Measurements from ENCODE around the gene HIGD2A.

The HIGD2A gene

GRCh38 chr5:176394096-176394495 lies 5.5 kb downstream of the HIGD2A start:
- Histone ChIP-seq H3K4me3 (ENCODE audit: control insufficient read depth in 1 of 7, extremely low read depth in 1 of 7, insufficient read depth in 4 of 7, low read depth in 2 of 7, low read length in 6 of 7) (no peak overlapping the region), H3K9me3 (ENCODE audit: control extremely low read depth in 1 of 5, control insufficient read depth in 4 of 5, insufficient read depth in 2 of 5, low read depth in 1 of 5, low read length in 4 of 5) (no peaks in the 10 kb centered on the region), H3K27ac (ENCODE audit: insufficient read depth in 1 of 2, low read depth in 1 of 2, low read length in 2 of 2, poor library complexity in 1 of 2, severe bottlenecking in 2 of 2) (no peak overlapping the region), H3K4me1 (ENCODE audit: control extremely low read depth in 1 of 4, control insufficient read depth in 4 of 4, insufficient read depth in 4 of 4, low read length in 3 of 4) (peaks cover 0 to 27% (median 6%) of the 10 kb centered on the region in 4 experiments), H3K36me3 (ENCODE audit: control insufficient read depth in 4 of 4, insufficient read depth in 4 of 4, low read length in 3 of 4) (peaks cover 3 to 36% (median 15%) of the 10 kb centered on the region in 4 experiments), H3K27me3 (replicated peaks in 2 of 5; ENCODE audit: control insufficient read depth in 4 of 5, insufficient read depth in 5 of 5, low read length in 4 of 5) (no peaks in the 10 kb centered on the region)
- no peak for DNase-seq
- WGBS (ENCODE audit: insufficient coverage) = 98% methylated on average over 9 of the region's 9 CpGs
- ChIA-PET POLR2A (no interaction called here), CTCF (interaction anchor here (0.9 kb wide), 1 partner anchor 10 kb away, joined by 3 read pairs; no protein-coding TSS in a partner anchor)

- POLR2A ChIA-PET = interaction anchor here (0.6 kb wide), 1 partner anchor 577 kb away, joined by 3 read pairs; no protein-coding TSS in a partner anchor
- CTCF ChIA-PET = interaction anchor here (1.3 kb wide), 1 partner anchor 15 kb away, joined by 3 read pairs; no protein-coding TSS in a partner anchor
- Histone ChIP-seq H3K9me3 (ENCODE audit: control extremely low read depth in 1 of 5, control insufficient read depth in 4 of 5, insufficient read depth in 2 of 5, low read depth in 1 of 5, low read length in 4 of 5) (no peaks in the 10 kb centered on the region), H3K4me3 (ENCODE audit: control insufficient read depth in 1 of 7, extremely low read depth in 1 of 7, insufficient read depth in 4 of 7, low read depth in 2 of 7, low read length in 6 of 7) (no peak overlapping the region), H3K4me1 (ENCODE audit: control extremely low read depth in 1 of 4, control insufficient read depth in 4 of 4, insufficient read depth in 4 of 4, low read length in 3 of 4) (peaks cover 0 to 21% (median 0%) of the 10 kb centered on the region in 4 experiments), H3K36me3 (ENCODE audit: control insufficient read depth in 4 of 4, insufficient read depth in 4 of 4, low read length in 3 of 4) (peaks cover 3 to 36% (median 15%) of the 10 kb centered on the region in 4 experiments), H3K27ac (ENCODE audit: insufficient read depth in 1 of 2, low read depth in 1 of 2, low read length in 2 of 2, poor library complexity in 1 of 2, severe bottlenecking in 2 of 2) (no peak overlapping the region), H3K27me3 (replicated peaks in 2 of 5; ENCODE audit: control insufficient read depth in 4 of 5, insufficient read depth in 5 of 5, low read length in 4 of 5) (no peaks in the 10 kb centered on the region)
- no peak for DNase-seq
- 97% methylated on average over 5 of the region's 11 CpGs for WGBS (ENCODE audit: insufficient coverage)
Measured at GRCh38 chr5:176394881-176395675, 6.5 kb downstream of the HIGD2A start.

- DNase-seq = no peak
- Histone ChIP-seq H3K4me3 (ENCODE audit: control insufficient read depth in 1 of 7, extremely low read depth in 1 of 7, insufficient read depth in 4 of 7, low read depth in 2 of 7, low read length in 6 of 7) (no peak overlapping the region), H3K27ac (ENCODE audit: insufficient read depth in 1 of 2, low read depth in 1 of 2, low read length in 2 of 2, poor library complexity in 1 of 2, severe bottlenecking in 2 of 2) (peak overlapping the region in 1 of 2 experiments; percentile 66), H3K27me3 (replicated peaks in 2 of 5; ENCODE audit: control insufficient read depth in 4 of 5, insufficient read depth in 5 of 5, low read length in 4 of 5) (no peaks in the 10 kb centered on the region), H3K36me3 (ENCODE audit: control insufficient read depth in 4 of 4, insufficient read depth in 4 of 4, low read length in 3 of 4) (peaks cover 0 to 29% (median 13%) of the 10 kb centered on the region in 4 experiments), H3K4me1 (ENCODE audit: control extremely low read depth in 1 of 4, control insufficient read depth in 4 of 4, insufficient read depth in 4 of 4, low read length in 3 of 4) (peaks cover 0 to 16% (median 0%) of the 10 kb centered on the region in 4 experiments), H3K9me3 (ENCODE audit: control extremely low read depth in 1 of 5, control insufficient read depth in 4 of 5, insufficient read depth in 2 of 5, low read depth in 1 of 5, low read length in 4 of 5) (no peaks in the 10 kb centered on the region)
- ChIA-PET CTCF (no interaction called here), POLR2A (no interaction called here)
- 100% methylated on average over 3 of the region's 6 CpGs for WGBS (ENCODE audit: insufficient coverage)
Measured at GRCh38 chr5:176396330-176396729, 7.8 kb downstream of the HIGD2A start.

- Histone ChIP-seq H3K4me1 (ENCODE audit: control extremely low read depth in 1 of 4, control insufficient read depth in 4 of 4, insufficient read depth in 4 of 4, low read length in 3 of 4) (peaks cover 0 to under 1% (median 0%) of the 10 kb centered on the region in 4 experiments), H3K27ac (ENCODE audit: insufficient read depth in 1 of 2, low read depth in 1 of 2, low read length in 2 of 2, poor library complexity in 1 of 2, severe bottlenecking in 2 of 2) (no peak overlapping the region), H3K27me3 (replicated peaks in 2 of 5; ENCODE audit: control insufficient read depth in 4 of 5, insufficient read depth in 5 of 5, low read length in 4 of 5) (no peaks in the 10 kb centered on the region), H3K9me3 (ENCODE audit: control extremely low read depth in 1 of 5, control insufficient read depth in 4 of 5, insufficient read depth in 2 of 5, low read depth in 1 of 5, low read length in 4 of 5) (no peaks in the 10 kb centered on the region), H3K4me3 (ENCODE audit: control insufficient read depth in 1 of 7, extremely low read depth in 1 of 7, insufficient read depth in 4 of 7, low read depth in 2 of 7, low read length in 6 of 7) (no peak overlapping the region), H3K36me3 (ENCODE audit: control insufficient read depth in 4 of 4, insufficient read depth in 4 of 4, low read length in 3 of 4) (peaks cover 0 to 19% (median 9%) of the 10 kb centered on the region in 4 experiments)
- 93% methylated on average over 11 of the region's 18 CpGs for WGBS (ENCODE audit: insufficient coverage)
- ChIA-PET POLR2A (no interaction called here), CTCF (interaction anchor here (1.7 kb wide), 1 partner anchor 10 kb away, joined by 3 read pairs; no protein-coding TSS in a partner anchor)
- no peak for DNase-seq
Measured at GRCh38 chr5:176397736-176398420, 9.3 kb downstream of the HIGD2A start.

GRCh38 chr5:176400382-176401156 lies 12.0 kb downstream of the HIGD2A start:
- DNase-seq = no peak
- H3K9me3 ChIP-seq (ENCODE audit: control extremely low read depth in 1 of 5, control insufficient read depth in 4 of 5, insufficient read depth in 2 of 5, low read depth in 1 of 5, low read length in 4 of 5) = no peaks in the 10 kb centered on the region
- H3K4me3 ChIP-seq (ENCODE audit: control insufficient read depth in 1 of 7, extremely low read depth in 1 of 7, insufficient read depth in 4 of 7, low read depth in 2 of 7, low read length in 6 of 7) = no peak overlapping the region
- H3K4me1 ChIP-seq (ENCODE audit: control extremely low read depth in 1 of 4, control insufficient read depth in 4 of 4, insufficient read depth in 4 of 4, low read length in 3 of 4) = no peaks in the 10 kb centered on the region
- H3K36me3 ChIP-seq (ENCODE audit: control insufficient read depth in 4 of 4, insufficient read depth in 4 of 4, low read length in 3 of 4) = peaks cover 0 to 9% (median 5%) of the 10 kb centered on the region in 4 experiments
- H3K27me3 ChIP-seq (replicated peaks in 2 of 5; ENCODE audit: control insufficient read depth in 4 of 5, insufficient read depth in 5 of 5, low read length in 4 of 5) = no peaks in the 10 kb centered on the region
- 97% methylated on average over 17 of the region's 17 CpGs for WGBS (ENCODE audit: insufficient coverage)
- ChIA-PET POLR2A (interaction anchor here (0.6 kb wide), 1 partner anchor 697 kb away, joined by 5 read pairs; no protein-coding TSS in a partner anchor), CTCF (interaction anchor here (1.5 kb wide), 1 partner anchor 9 kb away, joined by 4 read pairs; no protein-coding TSS in a partner anchor)
- no peak overlapping the region for H3K27ac ChIP-seq (ENCODE audit: insufficient read depth in 1 of 2, low read depth in 1 of 2, low read length in 2 of 2, poor library complexity in 1 of 2, severe bottlenecking in 2 of 2)

- Histone ChIP-seq H3K27ac (ENCODE audit: insufficient read depth in 1 of 2, low read depth in 1 of 2, low read length in 2 of 2, poor library complexity in 1 of 2, severe bottlenecking in 2 of 2) (no peak overlapping the region), H3K27me3 (replicated peaks in 2 of 5; ENCODE audit: control insufficient read depth in 4 of 5, insufficient read depth in 5 of 5, low read length in 4 of 5) (no peaks in the 10 kb centered on the region), H3K4me1 (ENCODE audit: control extremely low read depth in 1 of 4, control insufficient read depth in 4 of 4, insufficient read depth in 4 of 4, low read length in 3 of 4) (no peaks in the 10 kb centered on the region), H3K36me3 (ENCODE audit: control insufficient read depth in 4 of 4, insufficient read depth in 4 of 4, low read length in 3 of 4) (peaks cover 0 to 15% (median 11%) of the 10 kb centered on the region in 4 experiments), H3K4me3 (ENCODE audit: control insufficient read depth in 1 of 7, extremely low read depth in 1 of 7, insufficient read depth in 4 of 7, low read depth in 2 of 7, low read length in 6 of 7) (no peak overlapping the region), H3K9me3 (ENCODE audit: control extremely low read depth in 1 of 5, control insufficient read depth in 4 of 5, insufficient read depth in 2 of 5, low read depth in 1 of 5, low read length in 4 of 5) (no peaks in the 10 kb centered on the region)
- no peak for DNase-seq
- WGBS (ENCODE audit: insufficient coverage) = 96% methylated on average over 16 of the region's 22 CpGs
- ChIA-PET CTCF (interaction anchor here (1.5 kb wide), 1 partner anchor 10 kb away, joined by 4 read pairs; no protein-coding TSS in a partner anchor), POLR2A (no interaction called here)
Measured at GRCh38 chr5:176401281-176402205, 13.0 kb downstream of the HIGD2A start.
